ENCODE measurements around the gene NUCB2. TPM values are rescaled to one million over a fixed set of nuclear protein-coding genes. Genes with fewer than 3 reads are reported as not detected.

NUCB2 gene
- total and polyA plus RNA-seq, 2 of the 13 experiments (the other 11 are each of a cell fraction or from before 2014, with no cell fraction given) = 54.2 to 82.4 TPM

DNA sequence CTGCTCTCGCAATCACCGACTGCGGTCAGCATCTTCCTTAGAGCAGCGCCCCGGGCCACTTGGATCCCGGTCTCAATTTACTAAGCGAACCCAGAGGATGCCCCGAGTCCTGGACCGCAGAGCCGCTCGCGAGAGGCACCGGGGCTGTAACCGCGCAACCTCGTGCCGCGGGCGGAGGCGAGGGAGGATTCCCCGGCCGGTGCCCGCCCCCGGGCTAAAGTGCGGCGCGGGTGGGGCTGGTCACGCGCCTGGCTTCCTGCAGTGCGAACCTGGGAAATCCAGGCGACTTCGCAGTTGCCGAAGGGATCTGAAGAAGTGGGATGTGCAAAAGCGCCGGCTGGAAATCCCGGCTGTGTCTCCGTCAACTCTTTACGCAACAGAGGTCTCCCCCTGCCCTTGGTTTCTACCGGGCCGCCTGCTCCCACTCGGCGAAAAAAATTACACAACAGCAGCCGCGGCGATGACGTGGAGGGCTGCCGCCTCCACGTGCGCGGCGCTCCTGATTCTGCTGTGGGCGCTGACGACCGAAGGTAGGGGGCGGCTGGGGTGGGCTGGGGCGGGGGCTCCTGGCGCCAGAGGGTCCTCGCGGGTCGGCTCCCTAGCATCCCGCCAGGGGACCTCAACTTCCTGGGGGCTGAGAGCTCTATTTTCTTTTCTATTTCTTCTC, 75.1 kb downstream of the NUCB2 start, which contains the start of gene NCR3LG1 (continued):
- TF ChIP-seq ZNF660 (CRISPR knock-in tag; IDR thresholded peaks at IDR 0.05; ENCODE audit: borderline replicate concordance, low read depth) = no peak
- peak; percentile 63; the same call in 1 of the 2 replicates for TF ChIP-seq NKX3-1 (CRISPR knock-in tag; IDR thresholded peaks at IDR 0.05)
- TF ChIP-seq KDM4B (CRISPR knock-in tag; IDR thresholded peaks at IDR 0.05) = peak; percentile 42
- no peak for TF ChIP-seq ZNF251 (CRISPR knock-in tag; IDR thresholded peaks at IDR 0.05)
- TF ChIP-seq ZNF20 (CRISPR knock-in tag; IDR thresholded peaks at IDR 0.05) = 0 out of 2 replicates have a peak, but pooled peaks have one; percentile 49
- no peak for TF ChIP-seq ZNF83 (CRISPR knock-in tag; IDR thresholded peaks at IDR 0.05; ENCODE audit: borderline replicate concordance)
- peak; percentile 87 for TF ChIP-seq ZNF431 (CRISPR knock-in tag; IDR thresholded peaks at IDR 0.05; ENCODE audit: borderline replicate concordance, low read depth)
- TF ChIP-seq ZNF331 (CRISPR knock-in tag; IDR thresholded peaks at IDR 0.05) = peak; percentile 54; the same call in 1 of the 2 replicates
- peak; percentile 62; the same call in 1 of the 2 replicates for TF ChIP-seq ATF7-NPFF (CRISPR knock-in tag; IDR thresholded peaks at IDR 0.05; ENCODE audit: low read depth)
- no peak for TF ChIP-seq FOSL2 (CRISPR knock-in tag; IDR thresholded peaks at IDR 0.05)
- peak; percentile 49; the same call in 1 of the 2 replicates for TF ChIP-seq ZNF160 (CRISPR knock-in tag; IDR thresholded peaks at IDR 0.05)
- TF ChIP-seq POLR2A (IDR thresholded peaks at IDR 0.05; ENCODE audit: insufficient read depth in 1 of 2, low read depth in 2 of 2, low read length in 2 of 2) = peak; percentile 55 to 76
- TF ChIP-seq, protein P1, sequence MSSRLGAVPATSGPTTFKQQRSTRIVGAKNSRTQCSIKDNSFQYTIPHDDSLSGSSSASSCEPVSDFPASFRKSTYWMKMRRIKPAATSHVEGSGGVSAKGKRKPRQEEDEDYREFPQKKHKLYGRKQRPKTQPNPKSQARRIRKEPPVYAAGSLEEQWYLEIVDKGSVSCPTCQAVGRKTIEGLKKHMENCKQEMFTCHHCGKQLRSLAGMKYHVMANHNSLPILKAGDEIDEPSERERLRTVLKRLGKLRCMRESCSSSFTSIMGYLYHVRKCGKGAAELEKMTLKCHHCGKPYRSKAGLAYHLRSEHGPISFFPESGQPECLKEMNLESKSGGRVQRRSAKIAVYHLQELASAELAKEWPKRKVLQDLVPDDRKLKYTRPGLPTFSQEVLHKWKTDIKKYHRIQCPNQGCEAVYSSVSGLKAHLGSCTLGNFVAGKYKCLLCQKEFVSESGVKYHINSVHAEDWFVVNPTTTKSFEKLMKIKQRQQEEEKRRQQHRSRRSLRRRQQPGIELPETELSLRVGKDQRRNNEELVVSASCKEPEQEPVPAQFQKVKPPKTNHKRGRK (CRISPR knock-in tag; IDR thresholded peaks at IDR 0.05) = no peak
- peak; percentile 86; the same call in 1 of the 2 replicates for TF ChIP-seq AHR (CRISPR knock-in tag; IDR thresholded peaks at IDR 0.05)
- no peak for TF ChIP-seq SOX13 (IDR thresholded peaks at IDR 0.05)
- 0 out of 4 replicates have a peak, but pooled peaks of 1 of the 2 experiments have one; percentile 47 for TF ChIP-seq SOX13 (CRISPR knock-in tag; conservative IDR thresholded peaks at IDR 0.05 in 1 of 2, IDR thresholded peaks at IDR 0.05 in 1 of 2)
- 0 out of 2 replicates have a peak, but pooled peaks have one; percentile 59 for TF ChIP-seq EEA1 (CRISPR knock-in tag; IDR thresholded peaks at IDR 0.05; ENCODE audit: borderline replicate concordance)
- TF ChIP-seq, protein P2, sequence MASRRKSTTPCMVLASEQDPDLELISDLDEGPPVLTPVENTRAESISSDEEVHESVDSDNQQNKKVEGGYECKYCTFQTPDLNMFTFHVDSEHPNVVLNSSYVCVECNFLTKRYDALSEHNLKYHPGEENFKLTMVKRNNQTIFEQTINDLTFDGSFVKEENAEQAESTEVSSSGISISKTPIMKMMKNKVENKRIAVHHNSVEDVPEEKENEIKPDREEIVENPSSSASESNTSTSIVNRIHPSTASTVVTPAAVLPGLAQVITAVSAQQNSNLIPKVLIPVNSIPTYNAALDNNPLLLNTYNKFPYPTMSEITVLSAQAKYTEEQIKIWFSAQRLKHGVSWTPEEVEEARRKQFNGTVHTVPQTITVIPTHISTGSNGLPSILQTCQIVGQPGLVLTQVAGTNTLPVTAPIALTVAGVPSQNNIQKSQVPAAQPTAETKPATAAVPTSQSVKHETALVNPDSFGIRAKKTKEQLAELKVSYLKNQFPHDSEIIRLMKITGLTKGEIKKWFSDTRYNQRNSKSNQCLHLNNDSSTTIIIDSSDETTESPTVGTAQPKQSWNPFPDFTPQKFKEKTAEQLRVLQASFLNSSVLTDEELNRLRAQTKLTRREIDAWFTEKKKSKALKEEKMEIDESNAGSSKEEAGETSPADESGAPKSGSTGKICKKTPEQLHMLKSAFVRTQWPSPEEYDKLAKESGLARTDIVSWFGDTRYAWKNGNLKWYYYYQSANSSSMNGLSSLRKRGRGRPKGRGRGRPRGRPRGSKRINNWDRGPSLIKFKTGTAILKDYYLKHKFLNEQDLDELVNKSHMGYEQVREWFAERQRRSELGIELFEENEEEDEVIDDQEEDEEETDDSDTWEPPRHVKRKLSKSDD (CRISPR knock-in tag; IDR thresholded peaks at IDR 0.05; ENCODE audit: low read depth) = peak; percentile 31; the same call in 1 of the 2 replicates
- TF ChIP-seq PRMT3 (CRISPR knock-in tag; IDR thresholded peaks at IDR 0.05; ENCODE audit: borderline replicate concordance, low read depth) = no peak
- no peak for TF ChIP-seq ZNF205 (CRISPR knock-in tag; IDR thresholded peaks at IDR 0.05)
- no peak; a peak in 2 of 4 replicates for TF ChIP-seq KLF16 (CRISPR knock-in tag; IDR thresholded peaks at IDR 0.05)
- TF ChIP-seq HES4 (CRISPR knock-in tag; IDR thresholded peaks at IDR 0.05; ENCODE audit: borderline replicate concordance) = 0 out of 2 replicates have a peak, but pooled peaks have one; percentile 48
- TF ChIP-seq ZNF264 (CRISPR knock-in tag; IDR thresholded peaks at IDR 0.05) = 0 out of 2 replicates have a peak, but pooled peaks have one; percentile 34
- TF ChIP-seq, protein P3, sequence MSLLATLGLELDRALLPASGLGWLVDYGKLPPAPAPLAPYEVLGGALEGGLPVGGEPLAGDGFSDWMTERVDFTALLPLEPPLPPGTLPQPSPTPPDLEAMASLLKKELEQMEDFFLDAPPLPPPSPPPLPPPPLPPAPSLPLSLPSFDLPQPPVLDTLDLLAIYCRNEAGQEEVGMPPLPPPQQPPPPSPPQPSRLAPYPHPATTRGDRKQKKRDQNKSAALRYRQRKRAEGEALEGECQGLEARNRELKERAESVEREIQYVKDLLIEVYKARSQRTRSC (CRISPR knock-in tag; IDR thresholded peaks at IDR 0.05; ENCODE audit: low read depth) = no peak
- peak; percentile 32; the same call in 1 of the 2 replicates for TF ChIP-seq SOX5 (CRISPR knock-in tag; IDR thresholded peaks at IDR 0.05; ENCODE audit: borderline replicate concordance)
